Skeletal muscle cell (primary cell): ENCODE data around the gene CLIP1.
"Not testable (repeated sequence)": the region's sequence is repeated elsewhere in the genome, so short reads cannot be mapped to it uniquely, and the experiment has no call there.

Experiments used
- DNase-seq: peaks from one replicate; pipeline ENCODE4 v3.0.0-alpha.2; 2010; ENCODE audit warnings: low read depth
- H3K4me3 ChIP-seq: 2 replicates; pipeline ENCODE4 v1.5.1; 2011; ENCODE audit warnings: low read depth, mild to moderate bottlenecking, control low read depth, low read length, moderate library complexity

The CLIP1 gene

GRCh38 chr12:122421821-122422729, at the start of gene CLIP1:
Gene CLIP1 (minus strand): TSS chr12:122422669. CDS start chr12:122380452, 42,217 bp downstream.
- no peak for DNase-seq
- peak within 1 kb of the TSS; percentile 73 for H3K4me3 ChIP-seq

- no peak overlapping the region for H3K4me3 ChIP-seq
- DNase-seq: no peak
Measured at GRCh38 chr12:122471324-122472226, 49.1 kb upstream of the CLIP1 start.

- not testable (repeated sequence) for H3K4me3 ChIP-seq, DNase-seq
Measured at GRCh38 chr12:122470576-122470975, 48.1 kb upstream of the CLIP1 start.

GRCh38 chr12:122469856-122470255, 47.4 kb upstream of the CLIP1 start:
- not testable (repeated sequence) for DNase-seq, H3K4me3 ChIP-seq

GRCh38 chr12:122467983-122468382, 45.5 kb upstream of the CLIP1 start:
- H3K4me3 ChIP-seq: no peak overlapping the region
- DNase-seq: no peak

- DNase-seq: peak; percentile 86
- not testable (repeated sequence) for H3K4me3 ChIP-seq
Measured at GRCh38 chr12:122464317-122465042, 42.0 kb upstream of the CLIP1 start.

GRCh38 chr12:122460641-122461040, 38.2 kb upstream of the CLIP1 start:
- H3K4me3 ChIP-seq: no peak overlapping the region
- no peak for DNase-seq

- no peak for DNase-seq
- no peak overlapping the region for H3K4me3 ChIP-seq
Measured at GRCh38 chr12:122460061-122460460, 37.6 kb upstream of the CLIP1 start.

GRCh38 chr12:122459211-122459610, 36.7 kb upstream of the CLIP1 start:
- DNase-seq: no peak
- no peak overlapping the region for H3K4me3 ChIP-seq

- DNase-seq: no peak
- no peak overlapping the region for H3K4me3 ChIP-seq
Measured at GRCh38 chr12:122458105-122459035, 35.9 kb upstream of the CLIP1 start.

- no peak for DNase-seq
- no peak overlapping the region for H3K4me3 ChIP-seq
Measured at GRCh38 chr12:122457627-122458026, 35.2 kb upstream of the CLIP1 start.

GRCh38 chr12:122454739-122455138, 32.3 kb upstream of the CLIP1 start:
- no peak for DNase-seq
- no peak overlapping the region for H3K4me3 ChIP-seq

GRCh38 chr12:122454250-122454721, 31.8 kb upstream of the CLIP1 start:
- H3K4me3 ChIP-seq: no peak overlapping the region
- no peak for DNase-seq

- DNase-seq: no peak
Measured at GRCh38 chr12:122452701-122453285, 30.3 kb upstream of the CLIP1 start.

GRCh38 chr12:122449317-122449716, 26.8 kb upstream of the CLIP1 start:
- H3K4me3 ChIP-seq: no peak overlapping the region
- DNase-seq: peak; percentile 56

More at GRCh38 chr12:122452701-122453285, 30.3 kb upstream of the CLIP1 start:
- no peak overlapping the region for H3K4me3 ChIP-seq

- DNase-seq, H3K4me3 ChIP-seq: not testable (repeated sequence)
Measured at GRCh38 chr12:122447825-122448224, 25.4 kb upstream of the CLIP1 start.

GRCh38 chr12:122446390-122446789, 23.9 kb upstream of the CLIP1 start:
- H3K4me3 ChIP-seq, DNase-seq: not testable (repeated sequence)

- H3K4me3 ChIP-seq, DNase-seq: not testable (repeated sequence)
Measured at GRCh38 chr12:122444071-122444470, 21.6 kb upstream of the CLIP1 start.
